NT2/D1 (cell line): ENCODE measurements around the gene CCDC24.

Experiments
- DNase-seq: peaks from one replicate; pipeline ENCODE4 v3.0.0-alpha.2; 2011; ENCODE audit warnings: low read depth, low spot score
- H3K27me3 ChIP-seq: 2 replicates; pipeline ENCODE4 v1.6.0; 2011; ENCODE audit warnings: mild to moderate bottlenecking; ENCODE audit not compliant: insufficient read length, insufficient read depth
- H3K36me3 ChIP-seq: 2 replicates; pipeline ENCODE4 v1.6.1; 2011; ENCODE audit warnings: mild to moderate bottlenecking, low read length, mixed read lengths; ENCODE audit not compliant: insufficient read depth, insufficient read length
- H3K4me1 ChIP-seq: 2 replicates; pipeline ENCODE4 v1.5.1; 2011; ENCODE audit not compliant: insufficient read depth, insufficient read length
- H3K4me3 ChIP-seq: 2 replicates; pipeline ENCODE4 v1.5.1; 2011; ENCODE audit warnings: low read depth; ENCODE audit not compliant: insufficient read length
- H3K9ac ChIP-seq: 2 replicates; pipeline ENCODE4 v1.6.0; 2011; ENCODE audit warnings: low read depth; ENCODE audit not compliant: insufficient read length
- H3K9me3 ChIP-seq: 2 replicates; pipeline ENCODE4 v1.5.1; 2011; ENCODE audit warnings: mild to moderate bottlenecking, low read length; ENCODE audit not compliant: insufficient read depth
- SUZ12 ChIP-seq: IDR thresholded peaks from 2 replicates; pipeline ENCODE4 v1.6.1; 2011; ENCODE audit not compliant: insufficient read length, insufficient read depth; ENCODE audit errors: extremely low read depth
- YY1 ChIP-seq: IDR thresholded peaks from 2 replicates; pipeline ENCODE4 v1.6.1; 2011; ENCODE audit not compliant: insufficient read length, insufficient read depth
- ZNF274 ChIP-seq: IDR thresholded peaks from 2 replicates; pipeline ENCODE4 v1.6.1; 2011; ENCODE audit warnings: mild to moderate bottlenecking, low read depth, low read length

CCDC24 gene

GRCh38 chr1:43978264-43978550, 13.2 kb upstream of the CCDC24 start:
- Histone ChIP-seq H3K36me3 (peaks cover 62% of the 10 kb centered on the region), H3K9me3 (no peaks in the 10 kb centered on the region), H3K27me3 (no peaks in the 10 kb centered on the region), H3K4me3 (peak overlapping the region; percentile 64), H3K4me1 (peaks cover 26% of the 10 kb centered on the region), H3K9ac (peak overlapping the region; percentile 86)
- no peak for DNase-seq
- TF ChIP-seq YY1 (no peak), ZNF274 (no peak), SUZ12 (no peak)

GRCh38 chr1:43978551-43979260, 12.7 kb upstream of the CCDC24 start, which contains the start of gene B4GALT2:
TSS of gene B4GALT2 (plus strand) at chr1:43979210. CDS start at chr1:43981161, 1,951 bp downstream.
- Histone ChIP-seq H3K4me1 (peaks cover 26% of the 10 kb centered on the region), H3K27me3 (no peaks in the 10 kb centered on the region), H3K9me3 (no peaks in the 10 kb centered on the region), H3K9ac (peak within 1 kb of the TSS; percentile 86), H3K4me3 (peak within 1 kb of the TSS; percentile 64), H3K36me3 (peaks cover 62% of the 10 kb centered on the region)
- TF ChIP-seq SUZ12: no peak
- DNase-seq: no peak

- TF ChIP-seq ZNF274: no peak
- no peak for TF ChIP-seq YY1
- no peak for TF ChIP-seq SUZ12
- Histone ChIP-seq H3K9ac (peak overlapping the region; percentile 81), H3K36me3 (peaks cover 66% of the 10 kb centered on the region), H3K4me1 (peaks cover 30% of the 10 kb centered on the region), H3K4me3 (peak overlapping the region; percentile 64), H3K9me3 (no peaks in the 10 kb centered on the region), H3K27me3 (no peaks in the 10 kb centered on the region)
- no peak for DNase-seq
Measured at GRCh38 chr1:43979261-43979527, 12.2 kb upstream of the CCDC24 start.

DNA sequence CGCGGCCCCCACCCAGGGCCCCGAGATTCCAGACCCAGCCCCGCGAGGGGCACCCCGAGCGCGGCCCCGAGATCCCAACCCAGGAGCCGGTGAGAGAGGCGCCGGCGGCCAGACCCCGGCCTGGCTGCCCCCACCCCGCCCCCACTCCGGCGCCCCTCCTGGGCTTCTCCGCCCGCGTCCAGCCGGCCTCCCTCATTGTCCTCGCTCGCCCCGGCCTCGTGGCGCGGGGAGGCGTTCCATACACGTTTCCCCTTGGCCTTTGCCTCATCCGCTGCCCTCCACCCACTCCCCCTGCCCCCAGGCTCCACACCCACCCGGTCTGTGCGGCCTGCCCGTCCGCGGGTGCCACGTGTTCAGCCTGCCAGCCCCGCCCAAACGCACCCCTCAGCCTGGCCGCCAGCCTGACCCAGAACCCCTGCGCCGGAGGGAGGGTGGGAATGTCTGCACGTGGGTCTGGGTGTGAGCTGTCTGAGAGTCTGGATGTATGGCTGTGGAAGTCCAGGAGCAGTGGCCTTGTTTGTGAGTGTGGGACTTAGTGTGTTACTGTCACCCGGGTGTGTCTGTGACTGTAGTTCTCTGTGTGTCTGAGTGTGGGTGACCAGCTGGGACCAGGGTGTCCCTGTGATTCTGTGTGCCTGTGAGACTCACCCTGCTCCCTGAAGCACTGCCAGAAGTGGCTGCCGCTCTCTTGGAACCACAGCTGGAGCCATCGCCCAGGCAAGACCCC, 11.7 kb upstream of the CCDC24 start:
- DNase-seq: no peak
- Histone ChIP-seq H3K4me1 (peaks cover 30% of the 10 kb centered on the region), H3K27me3 (no peaks in the 10 kb centered on the region), H3K36me3 (peaks cover 70% of the 10 kb centered on the region), H3K9me3 (no peaks in the 10 kb centered on the region), H3K9ac (peak overlapping the region; percentile 81), H3K4me3 (peak overlapping the region; percentile 53)
- TF ChIP-seq YY1 (no peak), SUZ12 (no peak), ZNF274 (no peak)

DNA sequence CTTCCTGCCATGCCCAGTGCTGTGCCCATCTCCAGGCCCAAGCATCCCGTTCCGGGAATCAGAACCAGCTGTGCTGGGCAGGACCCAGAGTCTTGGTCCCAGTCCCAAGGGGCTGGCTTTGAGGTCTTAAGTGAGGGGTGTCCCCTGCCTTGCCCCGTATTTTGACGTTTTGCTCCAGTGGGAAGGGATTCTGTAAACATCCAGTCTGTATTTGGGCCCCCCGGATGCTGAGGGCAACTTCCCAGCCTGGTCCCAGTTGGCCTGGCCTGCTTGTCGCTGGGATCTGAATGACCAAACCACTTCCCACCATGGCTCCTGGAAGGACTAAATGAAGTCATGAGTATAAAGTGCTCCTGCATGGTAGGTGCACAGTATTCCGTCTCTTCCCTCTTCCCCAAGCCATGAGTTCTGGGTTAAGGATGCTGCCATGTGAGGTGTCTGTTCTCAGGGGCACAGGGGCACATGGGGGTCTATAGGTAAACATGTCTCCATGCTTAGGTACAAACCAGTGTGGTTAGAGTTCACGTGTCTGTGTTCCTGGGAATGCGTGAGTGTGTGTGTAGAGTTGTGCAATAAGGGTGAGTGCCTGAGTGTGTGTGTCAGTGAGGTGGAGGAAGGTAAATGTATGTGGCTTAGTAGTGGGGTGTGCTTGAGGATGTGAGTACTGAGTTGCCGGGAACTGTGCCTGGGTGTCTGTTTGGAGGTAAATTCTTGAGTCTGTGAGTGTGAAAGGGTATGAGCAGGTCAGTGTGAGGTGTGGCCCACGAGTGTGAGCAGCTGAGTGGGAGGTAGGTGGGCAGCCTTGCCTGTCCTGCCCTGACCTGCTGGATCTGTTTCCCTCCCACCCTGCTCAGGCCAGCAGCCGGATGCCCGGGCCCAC, 10.9 kb upstream of the CCDC24 start:
- DNase-seq: no peak
- Histone ChIP-seq H3K4me3 (peak overlapping the region; percentile 53), H3K4me1 (peaks cover 30% of the 10 kb centered on the region), H3K9ac (peak overlapping the region; percentile 81), H3K36me3 (peaks cover 78% of the 10 kb centered on the region), H3K9me3 (no peaks in the 10 kb centered on the region), H3K27me3 (no peaks in the 10 kb centered on the region)
- TF ChIP-seq ZNF274 (no peak), YY1 (no peak), SUZ12 (no peak)

- no peak overlapping the region for H3K4me3 ChIP-seq
- no peaks in the 10 kb centered on the region for H3K9me3 ChIP-seq
- TF ChIP-seq YY1: no peak
- no peak for TF ChIP-seq ZNF274
- no peak for TF ChIP-seq SUZ12
- H3K9ac ChIP-seq: peak overlapping the region; percentile 12
- peaks cover 27% of the 10 kb centered on the region for H3K4me1 ChIP-seq
- peaks cover 80% of the 10 kb centered on the region for H3K36me3 ChIP-seq
- H3K27me3 ChIP-seq: no peaks in the 10 kb centered on the region
- no peak for DNase-seq
Measured at GRCh38 chr1:43981135-43981491, 10.3 kb upstream of the CCDC24 start.

DNA sequence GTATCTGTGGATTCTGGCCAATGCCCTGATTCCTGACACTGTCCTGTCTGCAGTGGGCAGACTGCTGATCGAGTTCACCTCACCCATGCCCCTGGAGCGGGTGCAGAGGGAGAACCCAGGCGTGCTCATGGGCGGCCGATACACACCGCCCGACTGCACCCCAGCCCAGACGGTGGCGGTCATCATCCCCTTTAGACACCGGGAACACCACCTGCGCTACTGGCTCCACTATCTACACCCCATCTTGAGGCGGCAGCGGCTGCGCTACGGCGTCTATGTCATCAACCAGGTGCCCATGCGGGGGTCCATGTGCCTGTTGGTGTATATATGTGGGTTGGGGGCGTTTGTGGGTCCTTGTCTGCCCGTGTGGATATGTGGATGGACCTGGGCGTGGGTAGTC, 9.8 kb upstream of the CCDC24 start:
- no peaks in the 10 kb centered on the region for H3K27me3 ChIP-seq
- DNase-seq: no peak
- peaks cover 80% of the 10 kb centered on the region for H3K36me3 ChIP-seq
- TF ChIP-seq YY1 (no peak), ZNF274 (no peak), SUZ12 (no peak)
- H3K4me1 ChIP-seq: peaks cover 27% of the 10 kb centered on the region
- no peaks in the 10 kb centered on the region for H3K9me3 ChIP-seq
- H3K4me3 ChIP-seq: no peak overlapping the region
- H3K9ac ChIP-seq: no peak overlapping the region
